ENCODE data around the gene RAMAC.

The RAMAC gene

DNA sequence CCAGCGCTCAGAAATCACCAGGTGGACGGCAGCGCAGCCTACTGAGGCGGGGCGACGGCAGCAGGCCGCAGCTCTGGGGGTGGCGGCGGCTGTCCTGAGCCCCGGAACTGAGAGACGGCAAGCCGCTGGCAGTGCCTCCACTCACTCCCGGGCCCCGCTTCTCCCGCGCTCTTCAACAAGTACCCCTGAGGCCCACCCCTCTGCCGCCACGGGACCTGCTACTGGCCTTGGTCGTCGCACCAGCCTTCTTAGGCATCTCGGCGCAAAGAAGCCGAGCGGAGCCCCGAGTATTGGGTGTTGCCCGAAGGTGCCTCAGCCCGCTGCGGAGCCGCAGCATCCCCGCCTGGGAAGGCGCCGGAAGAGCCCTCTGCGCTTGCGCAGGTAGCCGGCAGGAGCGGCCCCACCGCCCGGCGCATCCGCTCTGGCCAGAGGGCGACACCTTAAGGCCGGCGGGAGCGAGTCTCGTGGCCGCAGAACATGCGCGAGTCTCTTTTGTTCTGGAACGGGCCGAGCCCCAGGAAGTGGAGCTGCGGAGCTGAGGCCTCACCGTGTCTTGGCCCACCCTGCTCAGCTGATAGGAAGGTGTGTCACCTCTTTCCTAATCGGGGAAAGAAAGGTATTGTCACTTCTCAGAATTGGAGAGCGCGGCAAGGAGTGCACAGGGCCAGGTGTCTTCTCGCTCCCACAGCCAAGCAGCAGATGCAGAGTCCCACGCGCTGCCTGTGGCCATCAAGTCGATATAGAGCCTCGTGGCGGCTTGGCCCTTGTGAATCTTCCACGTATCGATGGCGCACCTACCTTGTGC, 25.5 kb downstream of the RAMAC start, which contains the start of gene C15orf40:
Gene C15orf40, minus strand, starts transcription at position 369 of the 805 bp plus-strand sequence. Its CDS starts 32 bp downstream, at position 337.
- Histone ChIP-seq H3K4me2 (ENCODE audit: insufficient read depth, low read length) (peak within 1 kb of the TSS; percentile 66), H3K9me3 (ENCODE audit: insufficient read depth, low read length, severe bottlenecking) (no peaks in the 10 kb centered on the region), H3K36me3 (ENCODE audit: insufficient read depth, low read length) (peaks cover 39% of the 10 kb centered on the region), H3K27ac (ENCODE audit: low read length) (peak within 1 kb of the TSS; percentile 77), H4K20me1 (ENCODE audit: insufficient read depth, low read length) (no peaks in the 10 kb centered on the region), H3K4me1 (ENCODE audit: insufficient read depth, low read length) (peaks cover 40% of the 10 kb centered on the region), H3K27me3 (ENCODE audit: insufficient read depth, low read length, poor library complexity) (no peaks in the 10 kb centered on the region), H3K4me3 (ENCODE audit: low read depth in 1 of 2, low read length in 2 of 2) (peak within 1 kb of the TSS; percentile 59 to 91; a peak in 3 of 4 replicates), H3K9ac (ENCODE audit: low read depth, low read length) (peak within 1 kb of the TSS; percentile 79), H3K79me2 (ENCODE audit: insufficient read depth, low read length) (peaks cover 35% of the 10 kb centered on the region), H2AFZ (ENCODE audit: low read depth, low read length) (peak within 1 kb of the TSS; percentile 92)
- DNase-seq (peak; percentile 83), ATAC-seq (ENCODE audit: insufficient read depth, low read depth) (peak; percentile 82)
- TF ChIP-seq EZH2 (IDR thresholded peaks at IDR 0.05; ENCODE audit: borderline replicate concordance, low read depth, low read length, severe bottlenecking): no peak
- TF ChIP-seq, protein P1, sequence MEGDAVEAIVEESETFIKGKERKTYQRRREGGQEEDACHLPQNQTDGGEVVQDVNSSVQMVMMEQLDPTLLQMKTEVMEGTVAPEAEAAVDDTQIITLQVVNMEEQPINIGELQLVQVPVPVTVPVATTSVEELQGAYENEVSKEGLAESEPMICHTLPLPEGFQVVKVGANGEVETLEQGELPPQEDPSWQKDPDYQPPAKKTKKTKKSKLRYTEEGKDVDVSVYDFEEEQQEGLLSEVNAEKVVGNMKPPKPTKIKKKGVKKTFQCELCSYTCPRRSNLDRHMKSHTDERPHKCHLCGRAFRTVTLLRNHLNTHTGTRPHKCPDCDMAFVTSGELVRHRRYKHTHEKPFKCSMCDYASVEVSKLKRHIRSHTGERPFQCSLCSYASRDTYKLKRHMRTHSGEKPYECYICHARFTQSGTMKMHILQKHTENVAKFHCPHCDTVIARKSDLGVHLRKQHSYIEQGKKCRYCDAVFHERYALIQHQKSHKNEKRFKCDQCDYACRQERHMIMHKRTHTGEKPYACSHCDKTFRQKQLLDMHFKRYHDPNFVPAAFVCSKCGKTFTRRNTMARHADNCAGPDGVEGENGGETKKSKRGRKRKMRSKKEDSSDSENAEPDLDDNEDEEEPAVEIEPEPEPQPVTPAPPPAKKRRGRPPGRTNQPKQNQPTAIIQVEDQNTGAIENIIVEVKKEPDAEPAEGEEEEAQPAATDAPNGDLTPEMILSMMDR (IDR thresholded peaks at IDR 0.05; ENCODE audit: borderline replicate concordance, extremely low read depth, low read length, poor library complexity, severe bottlenecking): peak; percentile 69

DNA sequence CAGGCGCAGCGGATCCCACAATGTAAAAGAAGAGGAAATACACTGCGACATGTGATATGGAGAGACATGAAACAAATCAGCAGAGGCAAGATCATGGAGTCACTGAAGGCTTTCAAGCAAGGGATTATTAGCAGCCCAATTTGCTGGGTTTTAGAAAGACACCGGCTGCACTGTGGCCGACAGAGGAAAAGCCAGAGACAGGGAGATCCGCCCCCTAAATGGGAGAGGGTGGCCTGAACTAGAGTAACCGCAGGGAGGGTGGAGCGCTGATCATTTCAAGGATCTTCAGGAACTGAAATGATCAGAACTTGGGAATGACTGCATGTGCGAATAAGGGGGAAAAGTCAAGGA, 26.0 kb downstream of the RAMAC start:
- H3K36me3 ChIP-seq (ENCODE audit: insufficient read depth, low read length): peaks cover 37% of the 10 kb centered on the region
- peak overlapping the region; percentile 59 to 91; a peak in 3 of 4 replicates for H3K4me3 ChIP-seq (ENCODE audit: low read depth in 1 of 2, low read length in 2 of 2)
- DNase-seq (no peak), ATAC-seq (ENCODE audit: insufficient read depth, low read depth) (no peak)
- peaks cover 34% of the 10 kb centered on the region for H3K79me2 ChIP-seq (ENCODE audit: insufficient read depth, low read length)
- H4K20me1 ChIP-seq (ENCODE audit: insufficient read depth, low read length): no peaks in the 10 kb centered on the region
- H3K4me2 ChIP-seq (ENCODE audit: insufficient read depth, low read length): peak overlapping the region; percentile 66
- no peaks in the 10 kb centered on the region for H3K9me3 ChIP-seq (ENCODE audit: insufficient read depth, low read length, severe bottlenecking)
- H2AFZ ChIP-seq (ENCODE audit: low read depth, low read length): peak overlapping the region; percentile 92
- H3K9ac ChIP-seq (ENCODE audit: low read depth, low read length): peak overlapping the region; percentile 79
- peaks cover 40% of the 10 kb centered on the region for H3K4me1 ChIP-seq (ENCODE audit: insufficient read depth, low read length)
- no peaks in the 10 kb centered on the region for H3K27me3 ChIP-seq (ENCODE audit: insufficient read depth, low read length, poor library complexity)
- peak overlapping the region; percentile 77 for H3K27ac ChIP-seq (ENCODE audit: low read length)
- TF ChIP-seq, protein P1 (IDR thresholded peaks at IDR 0.05; ENCODE audit: borderline replicate concordance, extremely low read depth, low read length, poor library complexity, severe bottlenecking): no peak
- TF ChIP-seq EZH2 (IDR thresholded peaks at IDR 0.05; ENCODE audit: borderline replicate concordance, low read depth, low read length, severe bottlenecking): no peak

DNA sequence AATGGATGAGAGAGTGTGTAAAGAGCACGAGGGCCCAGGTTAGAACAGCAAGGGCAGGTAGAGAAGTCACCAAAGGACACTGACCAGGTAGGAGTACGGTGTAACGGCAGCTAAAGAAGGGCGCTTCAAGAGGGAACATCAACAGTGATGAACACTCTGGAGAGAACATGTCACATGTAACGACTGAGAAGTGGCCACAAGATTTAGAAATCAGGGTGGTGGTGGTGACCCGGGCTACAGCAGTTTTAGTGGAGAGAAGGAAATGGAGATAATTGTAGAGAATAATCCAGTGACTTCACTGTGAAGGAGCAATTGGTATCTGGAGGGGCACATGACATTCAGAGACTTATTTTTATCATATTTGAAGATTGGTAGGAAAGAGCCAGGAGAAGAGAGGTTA, 26.6 kb downstream of the RAMAC start:
- TF ChIP-seq, protein P1 (IDR thresholded peaks at IDR 0.05; ENCODE audit: borderline replicate concordance, extremely low read depth, low read length, poor library complexity, severe bottlenecking): no peak
- TF ChIP-seq EZH2 (IDR thresholded peaks at IDR 0.05; ENCODE audit: borderline replicate concordance, low read depth, low read length, severe bottlenecking): no peak
- H3K9me3 ChIP-seq (ENCODE audit: insufficient read depth, low read length, severe bottlenecking): no peaks in the 10 kb centered on the region
- ATAC-seq (ENCODE audit: insufficient read depth, low read depth) (no peak), DNase-seq (no peak)
- peak overlapping the region in 1 of 2 experiments; percentile 91; a peak in 2 of 4 replicates for H3K4me3 ChIP-seq (ENCODE audit: low read depth in 1 of 2, low read length in 2 of 2)
- no peaks in the 10 kb centered on the region for H3K27me3 ChIP-seq (ENCODE audit: insufficient read depth, low read length, poor library complexity)
- H3K4me1 ChIP-seq (ENCODE audit: insufficient read depth, low read length): peaks cover 40% of the 10 kb centered on the region
- no peaks in the 10 kb centered on the region for H4K20me1 ChIP-seq (ENCODE audit: insufficient read depth, low read length)
- peaks cover 38% of the 10 kb centered on the region for H3K36me3 ChIP-seq (ENCODE audit: insufficient read depth, low read length)
- no peak overlapping the region for H2AFZ ChIP-seq (ENCODE audit: low read depth, low read length)
- H3K9ac ChIP-seq (ENCODE audit: low read depth, low read length): peak overlapping the region; percentile 79; the same call in 1 of the 2 replicates
- H3K4me2 ChIP-seq (ENCODE audit: insufficient read depth, low read length): peak overlapping the region; percentile 66
- 0 out of 2 replicates have a peak overlapping the region, but pooled peaks have one; percentile 77 for H3K27ac ChIP-seq (ENCODE audit: low read length)
- peaks cover 33% of the 10 kb centered on the region for H3K79me2 ChIP-seq (ENCODE audit: insufficient read depth, low read length)

All from DND-41 (cell line).